Amniotic epithelial cell (primary cell): ENCODE results near the gene XPNPEP2.

Experiments
- DNase-seq: peaks from one replicate; pipeline ENCODE4 v3.0.0-alpha.2; 2010; ENCODE audit warnings: low read depth

The XPNPEP2 gene

DNA sequence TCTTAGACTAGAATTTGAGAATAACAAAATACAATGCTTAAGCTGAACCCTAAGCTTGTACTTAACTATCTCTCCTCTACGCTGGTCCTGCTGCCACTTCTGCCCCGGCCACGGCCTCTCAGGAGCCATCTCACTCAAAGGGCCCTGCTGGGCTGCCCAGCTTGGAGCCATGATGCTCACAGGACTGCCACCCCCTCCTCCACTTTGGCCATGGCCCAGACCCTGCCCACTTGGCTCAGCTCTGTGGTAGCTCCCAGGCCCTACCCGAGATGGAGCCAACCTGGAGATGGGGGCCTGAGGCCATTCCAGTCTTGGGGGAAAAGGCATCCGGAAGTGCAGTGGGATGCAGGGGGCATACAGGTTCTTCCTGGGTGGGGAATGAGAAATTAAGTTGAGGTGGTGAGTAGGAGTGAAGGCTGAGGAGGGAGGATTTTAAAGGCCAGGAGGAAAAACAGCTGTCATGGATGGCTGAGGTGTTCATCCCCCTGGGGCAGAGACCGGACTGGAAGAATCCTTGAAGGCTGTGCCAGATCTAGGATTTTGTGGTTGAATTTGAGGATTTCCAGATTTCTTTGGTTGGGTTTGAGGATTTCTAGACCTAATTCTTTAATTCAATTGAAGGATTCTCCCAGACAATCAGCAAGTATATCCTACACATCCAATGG lies 41.8 kb downstream of the XPNPEP2 start:
- no peak for DNase-seq

GRCh38 chrX:129781134-129781672 lies 42.4 kb downstream of the XPNPEP2 start:
- DNase-seq, result no peak

- DNase-seq, result no peak
Measured at GRCh38 chrX:129781680-129782495, 43.1 kb downstream of the XPNPEP2 start.

DNA sequence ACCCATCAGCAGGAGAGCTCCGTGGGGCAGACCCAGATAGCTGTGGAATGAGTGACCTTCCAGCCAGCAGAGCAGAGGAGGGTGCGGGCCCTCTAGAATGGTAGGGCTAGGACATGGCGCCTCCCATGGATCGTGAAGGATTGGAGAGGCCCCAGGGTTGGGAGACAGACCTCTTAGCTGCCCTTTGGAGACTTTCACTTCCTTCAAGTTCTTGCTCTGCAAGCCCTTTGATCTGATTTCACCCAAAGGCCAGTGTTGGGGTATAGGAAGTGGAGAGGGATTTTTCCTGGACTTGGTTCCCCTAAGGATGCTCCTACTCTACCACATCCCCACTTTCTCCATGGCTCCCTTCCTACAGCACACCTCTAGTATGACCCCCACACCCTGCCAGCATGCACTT lies 43.9 kb downstream of the XPNPEP2 start:
- no peak for DNase-seq

DNA sequence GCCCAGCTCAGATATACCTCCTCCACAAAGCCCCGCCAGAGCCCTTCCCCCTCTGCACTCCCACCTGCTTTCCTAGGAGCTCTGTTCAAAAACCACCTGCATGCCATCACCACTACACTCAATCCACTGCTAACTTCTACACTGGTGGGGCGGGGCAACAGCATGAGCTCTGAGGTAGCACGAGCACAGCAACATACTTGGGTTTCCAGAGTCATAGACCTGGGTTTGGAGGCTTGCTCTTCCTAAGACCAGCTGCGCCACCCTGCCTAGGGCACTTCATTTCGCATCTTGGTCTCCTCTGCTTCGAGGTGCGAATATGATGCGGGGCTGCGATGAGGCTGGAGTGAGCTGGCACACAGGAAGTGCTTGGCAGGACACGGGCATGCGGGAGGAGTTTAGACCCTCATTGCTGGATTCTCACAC lies 44.5 kb downstream of the XPNPEP2 start:
- DNase-seq, result no peak

DNA sequence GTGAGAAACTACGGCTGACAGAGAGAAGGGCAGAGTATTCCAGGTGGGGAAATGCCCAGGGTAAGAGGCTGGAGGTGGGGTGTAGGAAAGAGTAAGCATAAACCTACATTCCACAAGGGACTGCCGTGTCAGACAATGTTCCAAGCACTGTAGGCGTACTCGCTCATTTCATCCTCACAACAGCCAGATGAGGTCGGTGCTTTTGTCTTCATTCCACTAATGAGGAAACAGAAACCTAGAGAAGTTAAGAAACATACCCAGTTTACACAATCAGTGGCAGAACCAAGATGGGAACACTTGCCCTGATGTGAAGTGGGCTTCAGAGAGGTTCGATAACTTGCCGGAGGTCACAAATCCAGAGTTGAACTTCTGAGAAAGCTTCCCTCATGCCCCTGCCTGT lies 45.6 kb downstream of the XPNPEP2 start:
- DNase-seq, result no peak

- no peak for DNase-seq
Measured at GRCh38 chrX:129785160-129785947, 46.6 kb downstream of the XPNPEP2 start.

GRCh38 chrX:129786210-129786651 lies 47.5 kb downstream of the XPNPEP2 start:
- no peak for DNase-seq

DNA sequence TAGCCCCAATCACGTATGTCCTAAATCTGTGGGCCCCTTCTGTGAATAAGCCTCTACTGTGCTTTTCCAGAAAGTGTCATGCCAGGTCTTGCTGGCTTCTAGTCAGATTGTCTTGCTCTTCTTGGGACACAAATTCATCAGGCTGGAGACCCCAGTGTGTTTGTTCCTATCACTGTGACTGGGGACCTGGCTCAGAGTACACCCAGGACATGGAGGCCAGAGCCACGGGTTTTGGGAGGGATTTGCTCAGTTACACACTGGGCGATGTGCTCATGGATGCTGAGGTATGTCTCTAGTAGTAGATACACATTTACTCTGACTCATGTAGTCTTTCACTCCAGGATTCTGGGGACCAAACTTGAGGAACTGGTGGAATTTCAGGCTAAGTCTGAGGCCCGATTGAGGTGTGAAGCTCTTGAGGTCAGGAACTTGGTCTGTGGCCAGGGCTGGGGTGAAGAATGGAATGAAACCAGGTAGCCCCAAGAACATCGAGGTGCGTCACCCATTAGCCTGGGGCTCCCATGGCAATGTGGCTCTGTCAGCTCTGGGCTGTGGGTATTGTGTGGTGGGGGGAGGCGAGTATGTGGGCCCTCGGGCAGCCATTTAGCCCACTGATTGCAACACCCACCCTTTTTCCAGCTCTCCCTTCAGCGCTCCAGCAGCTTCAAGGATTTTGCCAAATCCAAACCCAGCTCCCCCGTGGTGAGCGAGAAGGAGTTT lies 48.7 kb downstream of the XPNPEP2 start:
- no peak for DNase-seq

- no peak for DNase-seq
Measured at GRCh38 chrX:129788527-129788926, 49.7 kb downstream of the XPNPEP2 start.

GRCh38 chrX:129790146-129790545 lies 51.4 kb downstream of the XPNPEP2 start:
- no peak for DNase-seq

DNA sequence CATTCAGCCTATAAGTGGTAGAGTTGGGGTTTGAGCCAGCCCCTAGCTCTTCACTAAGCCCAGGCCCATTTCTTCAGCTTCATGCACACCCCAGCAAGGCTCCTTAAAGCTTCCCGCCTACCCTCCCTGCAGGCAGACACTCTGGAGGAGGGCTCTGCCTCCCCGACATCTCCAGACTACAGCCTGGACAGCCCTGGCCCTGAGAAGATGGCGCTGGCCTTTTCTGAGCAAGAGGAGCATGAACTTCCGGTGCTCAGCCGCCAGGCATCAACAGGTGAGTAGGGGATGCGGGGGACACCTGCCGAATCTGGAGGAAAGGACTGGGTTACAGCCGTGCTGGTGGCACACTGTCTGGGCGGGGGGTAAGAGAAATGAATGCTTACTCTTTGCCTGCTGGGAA lies 52.0 kb downstream of the XPNPEP2 start:
- DNase-seq, result no peak

- no peak for DNase-seq
Measured at GRCh38 chrX:129791336-129791735, 52.6 kb downstream of the XPNPEP2 start.

DNA sequence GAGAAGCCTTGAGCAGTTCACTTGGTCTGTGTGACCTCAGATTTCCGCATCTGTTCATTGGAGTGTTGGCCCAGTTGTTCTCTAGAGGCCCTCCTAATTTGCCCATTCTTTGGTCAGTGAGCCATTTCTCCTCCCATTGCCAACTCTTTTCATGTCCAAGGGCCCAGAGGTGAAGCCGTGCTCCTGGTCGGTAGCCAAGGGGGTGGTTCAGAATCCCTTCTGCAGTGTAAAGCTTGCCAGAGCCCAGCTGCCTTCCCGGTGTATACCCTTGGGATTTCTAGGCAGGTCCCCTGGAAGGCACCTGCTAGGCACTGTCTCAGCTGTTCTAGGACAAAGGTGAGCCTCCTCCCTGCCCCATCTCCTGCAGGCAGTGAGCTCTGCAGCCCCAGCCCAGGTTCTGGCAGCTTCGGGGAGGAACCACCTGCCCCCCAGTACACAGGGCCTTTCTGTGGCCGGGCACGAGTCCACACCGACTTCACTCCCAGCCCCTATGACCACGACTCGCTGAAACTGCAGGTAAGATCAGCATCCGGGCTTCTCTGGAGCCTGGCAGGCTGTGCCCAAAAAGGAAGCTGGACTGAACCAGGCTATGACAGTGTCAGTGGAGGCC lies 53.3 kb downstream of the XPNPEP2 start:
- DNase-seq, result no peak

DNA sequence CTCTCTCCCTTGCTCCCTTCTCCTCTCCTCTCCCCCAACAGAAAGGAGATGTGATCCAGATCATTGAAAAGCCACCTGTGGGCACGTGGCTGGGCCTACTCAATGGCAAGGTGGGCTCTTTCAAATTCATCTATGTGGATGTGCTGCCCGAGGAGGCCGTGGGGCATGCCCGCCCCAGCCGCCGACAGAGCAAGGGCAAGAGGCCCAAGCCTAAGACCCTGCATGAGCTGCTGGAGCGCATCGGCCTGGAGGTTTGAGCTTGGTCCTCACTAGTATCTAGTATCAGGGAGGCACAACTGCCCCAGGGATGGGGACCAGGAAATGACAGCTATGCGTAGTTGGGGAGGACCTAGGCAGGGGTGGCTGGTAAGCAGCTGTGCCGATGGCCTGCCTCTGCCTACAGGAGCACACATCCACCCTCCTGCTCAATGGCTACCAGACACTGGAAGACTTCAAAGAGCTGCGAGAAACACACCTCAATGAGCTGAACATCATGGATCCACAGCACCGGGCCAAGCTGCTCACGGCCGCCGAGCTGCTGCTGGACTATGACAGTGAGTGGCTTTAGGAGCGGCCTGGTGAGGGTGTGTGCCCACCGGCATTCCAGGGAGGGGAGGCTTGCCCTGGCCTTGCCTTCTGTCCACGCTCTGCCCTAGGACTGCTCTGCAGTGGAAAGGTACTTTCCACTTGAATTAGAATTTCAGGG lies 54.0 kb downstream of the XPNPEP2 start:
- DNase-seq, result no peak

- no peak for DNase-seq
Measured at GRCh38 chrX:129793604-129794191, 54.9 kb downstream of the XPNPEP2 start.

DNA sequence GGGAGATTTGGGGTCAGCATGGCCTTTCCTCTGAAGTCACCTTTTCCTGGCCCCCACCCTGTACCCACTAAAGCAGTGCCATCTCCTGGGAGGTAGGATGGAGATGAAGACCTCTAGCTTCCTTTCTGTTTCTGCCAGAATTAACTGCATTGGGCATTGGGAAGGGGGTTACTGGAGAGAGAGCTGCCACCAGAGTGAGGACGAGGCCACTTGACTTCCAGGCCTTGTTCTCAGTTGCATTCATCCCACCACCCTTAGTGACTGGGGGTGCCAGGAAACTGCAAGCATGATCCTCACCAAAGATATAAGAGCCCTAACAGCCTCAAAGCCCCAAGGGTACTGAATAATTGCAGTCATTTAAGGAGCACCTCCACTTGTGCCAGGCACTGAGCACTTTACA lies 56.8 kb downstream of the XPNPEP2 start:
- DNase-seq, result no peak

DNA sequence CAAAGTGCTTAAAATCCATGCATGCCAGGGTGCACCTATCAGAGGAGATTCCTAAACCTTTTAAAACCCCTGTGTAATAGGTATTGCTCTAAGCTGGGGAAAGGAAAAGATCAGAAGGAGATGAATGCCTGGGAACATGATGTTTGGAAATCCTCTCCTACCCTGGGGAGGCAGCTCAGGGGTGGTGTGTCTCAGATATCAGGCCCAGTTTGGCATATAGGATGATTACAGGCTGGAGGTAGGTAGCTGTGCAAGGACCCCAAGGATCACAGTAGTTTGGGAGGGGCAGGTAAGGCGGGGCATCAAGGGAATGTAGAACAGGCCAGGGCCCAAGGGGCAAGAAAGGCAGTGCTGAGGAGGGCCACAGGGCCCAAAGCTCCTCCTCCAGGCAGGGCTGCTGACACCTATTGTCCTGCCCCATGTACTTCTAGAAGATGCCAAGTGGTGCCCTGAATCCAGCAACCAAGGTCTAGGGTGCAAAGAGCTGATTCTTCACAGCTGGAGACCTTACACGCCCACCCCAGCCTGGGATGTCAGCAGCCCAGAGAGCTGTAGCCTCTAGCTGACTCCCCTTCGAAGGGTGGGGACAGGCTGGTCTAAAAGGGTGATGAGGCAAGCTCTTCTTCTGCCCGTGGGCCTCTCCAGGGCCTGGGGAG lies 58.6 kb downstream of the XPNPEP2 start:
- DNase-seq, result no peak

GRCh38 chrX:129798456-129798855 lies 59.7 kb downstream of the XPNPEP2 start:
- no peak for DNase-seq

GRCh38 chrX:129798888-129799287 lies 60.1 kb downstream of the XPNPEP2 start:
- DNase-seq, result no peak
